PC-9 (cell line): Measurements from ENCODE around the gene RENBP.

Experiments
- CTCF ChIP-seq: fragments of 200-600 bp; sonication (generic); conservative IDR thresholded peaks from 2 replicates; pipeline ENCODE4 v1.6.1; 2017; ENCODE audit warnings: mixed run types, antibody characterized with exemption, mild to moderate bottlenecking, moderate library complexity
- EZH2 ChIP-seq: fragments of 200-600 bp; sonication (generic); IDR thresholded peaks from 2 replicates; pipeline ENCODE4 v1.8.0; 2017; ENCODE audit warnings: antibody characterized with exemption, low read depth

- TF ChIP-seq CTCF (no peak), EZH2 (no peak)
These were observed 26.6 kb downstream of the RENBP start for GRCh38 chrX:153917869-153918268.
